Peyer's patch (tissue), 4 donors: Measurements from ENCODE around the gene VGLL1.

Experiments
- POLR2A ChIP-seq, 2 donors: fragments of 450-650 bp; IDR thresholded peaks; one replicate each; pipeline ENCODE4 v1.5.1; 2017; ENCODE audit warnings: antibody characterized with exemption in 2 of 2, mild to moderate bottlenecking in 2 of 2, moderate library complexity in 2 of 2
- TF ChIP-seq, protein P1 (sequence below), 6 experiments: fragments of 450-650 bp in 4 of 6; fragments of 200-600 bp in 2 of 6; sonication (generic) in 1 of 6; IDR thresholded peaks; one replicate each; pipeline ENCODE4 v1.5.1; 2017 to 2019; ENCODE audit warnings: antibody characterized with exemption in 6 of 6, mild to moderate bottlenecking in 3 of 6, moderate library complexity in 1 of 6

DNA sequence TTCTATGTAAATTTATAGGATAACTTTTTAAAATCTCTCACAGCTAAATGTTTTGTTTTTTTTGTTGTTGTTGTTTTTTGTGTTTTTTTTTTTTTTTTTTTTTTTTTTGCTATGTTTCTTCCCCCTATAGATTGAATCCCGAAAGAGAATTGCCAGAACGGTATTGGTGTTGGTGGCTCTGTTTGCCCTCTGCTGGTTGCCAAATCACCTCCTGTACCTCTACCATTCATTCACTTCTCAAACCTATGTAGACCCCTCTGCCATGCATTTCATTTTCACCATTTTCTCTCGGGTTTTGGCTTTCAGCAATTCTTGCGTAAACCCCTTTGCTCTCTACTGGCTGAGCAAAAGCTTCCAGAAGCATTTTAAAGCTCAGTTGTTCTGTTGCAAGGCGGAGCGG, 40.2 kb upstream of the VGLL1 start:
- TF ChIP-seq, protein P1, sequence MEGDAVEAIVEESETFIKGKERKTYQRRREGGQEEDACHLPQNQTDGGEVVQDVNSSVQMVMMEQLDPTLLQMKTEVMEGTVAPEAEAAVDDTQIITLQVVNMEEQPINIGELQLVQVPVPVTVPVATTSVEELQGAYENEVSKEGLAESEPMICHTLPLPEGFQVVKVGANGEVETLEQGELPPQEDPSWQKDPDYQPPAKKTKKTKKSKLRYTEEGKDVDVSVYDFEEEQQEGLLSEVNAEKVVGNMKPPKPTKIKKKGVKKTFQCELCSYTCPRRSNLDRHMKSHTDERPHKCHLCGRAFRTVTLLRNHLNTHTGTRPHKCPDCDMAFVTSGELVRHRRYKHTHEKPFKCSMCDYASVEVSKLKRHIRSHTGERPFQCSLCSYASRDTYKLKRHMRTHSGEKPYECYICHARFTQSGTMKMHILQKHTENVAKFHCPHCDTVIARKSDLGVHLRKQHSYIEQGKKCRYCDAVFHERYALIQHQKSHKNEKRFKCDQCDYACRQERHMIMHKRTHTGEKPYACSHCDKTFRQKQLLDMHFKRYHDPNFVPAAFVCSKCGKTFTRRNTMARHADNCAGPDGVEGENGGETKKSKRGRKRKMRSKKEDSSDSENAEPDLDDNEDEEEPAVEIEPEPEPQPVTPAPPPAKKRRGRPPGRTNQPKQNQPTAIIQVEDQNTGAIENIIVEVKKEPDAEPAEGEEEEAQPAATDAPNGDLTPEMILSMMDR (IDR thresholded peaks at IDR 0.05), result no peak
- no peak for TF ChIP-seq POLR2A (IDR thresholded peaks at IDR 0.05)
